ENCODE data around the gene EGFR.

DNA sequence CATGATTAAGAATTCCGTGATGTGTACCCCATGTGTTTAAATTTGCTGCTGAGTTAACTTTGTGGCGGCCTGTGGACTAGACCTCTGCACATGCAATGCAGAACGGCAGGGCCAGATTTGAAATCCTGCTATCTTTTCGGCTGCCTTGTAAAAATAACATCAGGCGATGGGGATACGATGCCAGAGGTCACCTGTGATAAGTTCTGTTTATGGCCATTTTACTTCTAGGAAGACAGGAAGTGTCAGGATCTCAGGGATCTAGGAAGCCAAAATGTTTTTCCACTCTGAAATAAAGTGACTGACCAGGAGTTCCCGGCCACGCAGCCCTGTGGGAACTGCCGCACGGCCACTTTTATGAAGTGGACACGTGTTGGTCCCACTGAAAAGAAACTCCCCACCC is 77.5 kb downstream of the EGFR start:
- TF ChIP-seq, protein P1, sequence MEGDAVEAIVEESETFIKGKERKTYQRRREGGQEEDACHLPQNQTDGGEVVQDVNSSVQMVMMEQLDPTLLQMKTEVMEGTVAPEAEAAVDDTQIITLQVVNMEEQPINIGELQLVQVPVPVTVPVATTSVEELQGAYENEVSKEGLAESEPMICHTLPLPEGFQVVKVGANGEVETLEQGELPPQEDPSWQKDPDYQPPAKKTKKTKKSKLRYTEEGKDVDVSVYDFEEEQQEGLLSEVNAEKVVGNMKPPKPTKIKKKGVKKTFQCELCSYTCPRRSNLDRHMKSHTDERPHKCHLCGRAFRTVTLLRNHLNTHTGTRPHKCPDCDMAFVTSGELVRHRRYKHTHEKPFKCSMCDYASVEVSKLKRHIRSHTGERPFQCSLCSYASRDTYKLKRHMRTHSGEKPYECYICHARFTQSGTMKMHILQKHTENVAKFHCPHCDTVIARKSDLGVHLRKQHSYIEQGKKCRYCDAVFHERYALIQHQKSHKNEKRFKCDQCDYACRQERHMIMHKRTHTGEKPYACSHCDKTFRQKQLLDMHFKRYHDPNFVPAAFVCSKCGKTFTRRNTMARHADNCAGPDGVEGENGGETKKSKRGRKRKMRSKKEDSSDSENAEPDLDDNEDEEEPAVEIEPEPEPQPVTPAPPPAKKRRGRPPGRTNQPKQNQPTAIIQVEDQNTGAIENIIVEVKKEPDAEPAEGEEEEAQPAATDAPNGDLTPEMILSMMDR (IDR thresholded peaks at IDR 0.05): no peak
- TF ChIP-seq POLR2A (IDR thresholded peaks at IDR 0.05): no peak

Data from adrenal gland (tissue), 5 donors.